Breast epithelium (tissue), 4 donors: ENCODE data around the gene TLDC2. TPM values are rescaled to one million over a fixed set of nuclear protein-coding genes. Genes with fewer than 3 reads are reported as not detected.
"Not testable (repeated sequence)": the region's sequence is repeated elsewhere in the genome, so short reads cannot be mapped to it uniquely, and the experiment has no call there.

Source experiments
- DNase-seq, 2 donors: peaks; one replicate each; pipeline ENCODE4 v3.0.0-alpha.2; 2019; ENCODE audit warnings: low spot score in 2 of 2
- H3K27ac ChIP-seq, 2 donors: fragments of 200-600 bp; sonication (generic) in 1 of 2; one replicate each; pipeline ENCODE4 v1.5.1; 2016 to 2019; ENCODE audit warnings: mild to moderate bottlenecking in 1 of 2
- H3K27me3 ChIP-seq, 2 donors: fragments of 200-600 bp; sonication (generic) in 1 of 2; one replicate each; pipeline versions ENCODE4 v1.5.1 to v1.6.0; 2017 to 2019; ENCODE audit warnings: control low read depth in 1 of 2, mild to moderate bottlenecking in 1 of 2
- H3K36me3 ChIP-seq: fragments of 200-600 bp; one replicate; pipeline ENCODE4 v1.5.1; 2019
- H3K4me1 ChIP-seq, 2 donors: fragments of 200-600 bp; sonication (generic); one replicate each; pipeline ENCODE4 v1.5.1; 2016 to 2019; ENCODE audit warnings: control low read depth in 1 of 2
- H3K4me3 ChIP-seq, 3 donors: fragments of 200-600 bp; sonication (generic); 1 replicate in 2 of 3; 2 replicates in 1 of 3; pipeline ENCODE4 v1.5.1; 2016 to 2019; ENCODE audit warnings: mild to moderate bottlenecking in 3 of 3, moderate library complexity in 2 of 3
- H3K9me3 ChIP-seq, 2 donors: fragments of 200-600 bp; sonication (generic) in 1 of 2; one replicate each; pipeline ENCODE4 v1.5.1; 2016 to 2019; ENCODE audit warnings: control low read depth in 1 of 2
- CTCF ChIP-seq, 3 donors: fragments of 450-650 bp; IDR thresholded peaks; one replicate each; pipeline ENCODE4 v1.5.1; 2016 to 2017; ENCODE audit warnings: antibody characterized with exemption in 3 of 3, mild to moderate bottlenecking in 3 of 3, moderate library complexity in 3 of 3
- POLR2A ChIP-seq: fragments of 450-650 bp; IDR thresholded peaks from one replicate; pipeline ENCODE4 v1.6.1; 2016; ENCODE audit warnings: antibody characterized with exemption, mild to moderate bottlenecking, moderate library complexity
- POLR2AphosphoS5 ChIP-seq, 3 donors: sonication (generic); formaldehyde crosslinking; IDR thresholded peaks; one replicate each; pipeline ENCODE4 v1.6.1; 2017; ENCODE audit warnings: antibody characterized with exemption in 3 of 3
- intact Hi-C: fragments of 100-400 bp; cut with DNase I; formaldehyde crosslinking; loops from one replicate; pipeline ENCODE4 v1.15.1; 2023; ENCODE audit warnings: low total_unique reads
- total RNA-seq, 3 donors: library from RNA; depleted of rRNA; stranded (reverse); fragments of >200 nt; gene quantifications; one replicate each; pipeline ENCODE4 v1.1.0, GENCODE V29; 2016

The TLDC2 gene
- total RNA-seq, 3 donors from 2014 or later: 1.1 TPM; not detected in 2

- intact Hi-C loops: no loop called here
- Histone ChIP-seq H3K4me3 (no peak overlapping the region), H3K27me3 (no peaks in the 10 kb centered on the region), H3K36me3 (no peaks in the 10 kb centered on the region), H3K27ac (no peak overlapping the region), H3K4me1 (no peaks in the 10 kb centered on the region), H3K9me3 (no peaks in the 10 kb centered on the region)
- DNase-seq: no peak
- TF ChIP-seq POLR2AphosphoS5 (IDR thresholded peaks at IDR 0.05) (no peak), POLR2A (no peak), CTCF (IDR thresholded peaks at IDR 0.05) (no peak)
Measured at GRCh38 chr20:36893801-36894200, 17.9 kb downstream of the TLDC2 start.

- DNase-seq: no peak
- intact Hi-C loops: no loop called here
- H3K27ac ChIP-seq: no peak overlapping the region
- H3K9me3 ChIP-seq: no peaks in the 10 kb centered on the region
- no peak for TF ChIP-seq CTCF (IDR thresholded peaks at IDR 0.05)
- TF ChIP-seq POLR2AphosphoS5 (IDR thresholded peaks at IDR 0.05): no peak
- TF ChIP-seq POLR2A: no peak
- H3K36me3 ChIP-seq: no peaks in the 10 kb centered on the region
- H3K4me3 ChIP-seq: no peak overlapping the region
- no peaks in the 10 kb centered on the region for H3K27me3 ChIP-seq
- H3K4me1 ChIP-seq: no peaks in the 10 kb centered on the region
Measured at GRCh38 chr20:36895036-36895435, 19.1 kb downstream of the TLDC2 start.

GRCh38 chr20:36904690-36905089, 28.8 kb downstream of the TLDC2 start:
- intact Hi-C loops: no loop called here
- DNase-seq: no peak
- Histone ChIP-seq H3K27me3 (no peaks in the 10 kb centered on the region), H3K27ac (no peak overlapping the region), H3K9me3 (no peaks in the 10 kb centered on the region), H3K4me1 (no peaks in the 10 kb centered on the region), H3K36me3 (no peaks in the 10 kb centered on the region), H3K4me3 (no peak overlapping the region)
- TF ChIP-seq POLR2AphosphoS5 (IDR thresholded peaks at IDR 0.05) (no peak), POLR2A (no peak), CTCF (IDR thresholded peaks at IDR 0.05) (no peak)

- intact Hi-C loops, DNase-seq, H3K36me3 ChIP-seq, H3K27me3 ChIP-seq, H3K4me3 ChIP-seq, H3K27ac ChIP-seq, H3K4me1 ChIP-seq, H3K9me3 ChIP-seq: not testable (repeated sequence)
Measured at GRCh38 chr20:36905566-36905965, 29.6 kb downstream of the TLDC2 start.

GRCh38 chr20:36906086-36906485, 30.1 kb downstream of the TLDC2 start:
- H3K4me1 ChIP-seq, DNase-seq, H3K27ac ChIP-seq, intact Hi-C loops, H3K4me3 ChIP-seq, H3K27me3 ChIP-seq, H3K9me3 ChIP-seq, H3K36me3 ChIP-seq: not testable (repeated sequence)

- intact Hi-C loops: no loop called here
- Histone ChIP-seq H3K27ac (no peak overlapping the region), H3K4me1 (no peaks in the 10 kb centered on the region), H3K4me3 (no peak overlapping the region), H3K27me3 (no peaks in the 10 kb centered on the region), H3K36me3 (no peaks in the 10 kb centered on the region), H3K9me3 (no peaks in the 10 kb centered on the region)
- TF ChIP-seq POLR2AphosphoS5 (IDR thresholded peaks at IDR 0.05): no peak
- TF ChIP-seq POLR2A: no peak
- TF ChIP-seq CTCF (IDR thresholded peaks at IDR 0.05): no peak
- DNase-seq: no peak
Measured at GRCh38 chr20:36908603-36909002, 32.7 kb downstream of the TLDC2 start.
